GM23338 (cell line): ENCODE data around the gene IL11.

Experiments
- CREB1 ChIP-seq: fragments of 250-450 bp; sonication (Bioruptor Pico); IDR thresholded peaks from 2 replicates; pipeline ENCODE4 v1.5.0; 2020; ENCODE audit warnings: low read depth, mild to moderate bottlenecking, moderate library complexity
- EZH2 ChIP-seq: fragments of 200-600 bp; sonication (generic); IDR thresholded peaks from one replicate; pipeline ENCODE4 v1.8.0; 2017; ENCODE audit warnings: antibody characterized with exemption, mild to moderate bottlenecking, low read depth; ENCODE audit not compliant: unreplicated experiment
- JUNB ChIP-seq: IDR thresholded peaks from one replicate; pipeline ENCODE4 v1.6.1; 2016; ENCODE audit warnings: antibody characterized with exemption; ENCODE audit not compliant: unreplicated experiment
- POLR2AphosphoS5 ChIP-seq: IDR thresholded peaks from 2 replicates; pipeline ENCODE4 v1.6.1; 2016; ENCODE audit warnings: antibody characterized with exemption, low read depth
- REST ChIP-seq: IDR thresholded peaks from one replicate; pipeline ENCODE4 v1.6.1; 2018; ENCODE audit warnings: antibody characterized with exemption; ENCODE audit not compliant: unreplicated experiment
- TF ChIP-seq, protein P1 (sequence below), 2 experiments: fragments of 200-600 bp in 1 of 2; sonication (generic) in 1 of 2; conservative IDR thresholded peaks; 2 replicates each; pipeline versions ENCODE4 v1.5.1 to v1.6.1; 2016 to 2017; ENCODE audit warnings: antibody characterized with exemption in 2 of 2, low read depth in 2 of 2, mild to moderate bottlenecking in 2 of 2, moderate library complexity in 1 of 2

DNA sequence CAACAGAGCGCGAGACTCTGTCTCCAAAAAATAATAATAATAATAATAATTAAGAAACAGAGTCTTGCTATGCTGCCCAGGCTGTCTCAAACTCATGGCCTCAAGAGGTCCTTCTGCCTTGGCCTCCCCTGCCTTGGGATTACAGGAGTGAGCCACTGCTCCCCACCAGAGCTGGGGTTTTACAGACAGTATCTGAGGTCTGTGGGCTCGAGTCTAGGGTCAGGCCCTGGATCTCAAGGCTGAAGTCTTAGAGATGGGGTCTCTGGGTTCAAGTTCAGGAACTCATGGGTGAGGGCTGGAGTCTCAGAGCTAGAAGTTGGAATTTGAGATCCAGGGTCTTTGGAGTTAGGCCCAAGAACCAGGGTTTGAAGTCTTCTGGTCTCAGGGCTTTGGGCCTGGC lies 3.5 kb downstream of the IL11 start:
- no peak for TF ChIP-seq EZH2
- TF ChIP-seq, protein P1, sequence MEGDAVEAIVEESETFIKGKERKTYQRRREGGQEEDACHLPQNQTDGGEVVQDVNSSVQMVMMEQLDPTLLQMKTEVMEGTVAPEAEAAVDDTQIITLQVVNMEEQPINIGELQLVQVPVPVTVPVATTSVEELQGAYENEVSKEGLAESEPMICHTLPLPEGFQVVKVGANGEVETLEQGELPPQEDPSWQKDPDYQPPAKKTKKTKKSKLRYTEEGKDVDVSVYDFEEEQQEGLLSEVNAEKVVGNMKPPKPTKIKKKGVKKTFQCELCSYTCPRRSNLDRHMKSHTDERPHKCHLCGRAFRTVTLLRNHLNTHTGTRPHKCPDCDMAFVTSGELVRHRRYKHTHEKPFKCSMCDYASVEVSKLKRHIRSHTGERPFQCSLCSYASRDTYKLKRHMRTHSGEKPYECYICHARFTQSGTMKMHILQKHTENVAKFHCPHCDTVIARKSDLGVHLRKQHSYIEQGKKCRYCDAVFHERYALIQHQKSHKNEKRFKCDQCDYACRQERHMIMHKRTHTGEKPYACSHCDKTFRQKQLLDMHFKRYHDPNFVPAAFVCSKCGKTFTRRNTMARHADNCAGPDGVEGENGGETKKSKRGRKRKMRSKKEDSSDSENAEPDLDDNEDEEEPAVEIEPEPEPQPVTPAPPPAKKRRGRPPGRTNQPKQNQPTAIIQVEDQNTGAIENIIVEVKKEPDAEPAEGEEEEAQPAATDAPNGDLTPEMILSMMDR (conservative IDR thresholded peaks at IDR 0.05; ENCODE audit: low read depth in 2 of 2): no peak
- no peak for TF ChIP-seq REST
- no peak for TF ChIP-seq POLR2AphosphoS5
- TF ChIP-seq JUNB: no peak
- TF ChIP-seq CREB1 (CRISPR knock-in tag): no peak
